22Rv1 (cell line): ENCODE measurements around the gene CHD1.

Source experiments
- H3K27ac ChIP-seq: fragments of 450-650 bp; 2 replicates; pipeline ENCODE4 v1.5.1; 2017
- CTCF ChIP-seq: fragments of 450-650 bp; IDR thresholded peaks from 2 replicates; pipeline ENCODE4 v1.5.1; 2017; ENCODE audit warnings: mild to moderate bottlenecking
- ZFX ChIP-seq: fragments of 450-650 bp; IDR thresholded peaks from 2 replicates; pipeline ENCODE4 v1.6.1; 2017; ENCODE audit warnings: antibody characterized with exemption, borderline replicate concordance

The CHD1 gene

GRCh38 chr5:98928873-98929709, at the start of gene CHD1:
Gene CHD1, minus strand, starts transcription at chr5:98929007. Its CDS starts 2,621 bp downstream, at chr5:98926386.
- TF ChIP-seq ZFX = no peak
- TF ChIP-seq CTCF = no peak
- peak within 1 kb of the TSS; percentile 98 for H3K27ac ChIP-seq

DNA sequence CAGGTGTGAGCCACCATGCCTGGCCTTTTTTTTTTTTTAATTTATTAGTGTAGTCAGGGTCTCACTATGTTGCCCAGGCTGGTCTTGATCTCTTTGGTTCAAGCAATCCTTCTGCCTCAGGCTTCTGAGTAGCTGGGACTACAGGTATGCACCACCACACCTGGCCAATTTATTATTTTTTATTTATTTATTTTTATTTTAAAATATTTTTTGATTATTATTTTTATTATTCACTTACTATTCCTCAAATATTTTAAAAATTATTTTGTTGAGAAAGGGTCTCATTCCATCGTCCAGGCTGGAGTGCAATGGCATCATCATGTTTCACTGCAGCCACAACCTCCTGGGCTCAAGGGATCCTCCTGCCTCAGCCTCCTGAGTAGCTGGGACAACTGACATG, 49.7 kb upstream of the CHD1 start:
- no peak overlapping the region for H3K27ac ChIP-seq
- TF ChIP-seq ZFX = no peak
- no peak for TF ChIP-seq CTCF

DNA sequence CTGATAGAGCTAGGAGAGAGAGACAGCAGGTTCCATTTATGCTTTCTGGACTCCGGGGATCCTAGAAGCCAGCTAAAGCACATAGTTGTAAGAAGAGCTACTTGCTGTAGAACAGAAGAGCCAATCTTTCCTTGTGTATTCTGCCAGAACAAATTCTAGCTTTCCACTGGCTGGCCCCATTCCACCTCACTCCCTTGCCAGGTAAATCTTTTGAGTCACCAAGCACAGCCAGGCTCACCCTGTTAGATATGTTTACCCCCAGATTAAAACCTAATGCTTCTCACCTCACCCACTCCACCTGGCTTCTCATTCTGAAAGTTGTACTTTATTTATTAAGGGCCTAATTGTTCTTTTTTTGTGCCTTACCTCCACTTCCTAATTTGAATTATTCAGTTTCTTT, 48.9 kb upstream of the CHD1 start:
- no peak overlapping the region for H3K27ac ChIP-seq

DNA sequence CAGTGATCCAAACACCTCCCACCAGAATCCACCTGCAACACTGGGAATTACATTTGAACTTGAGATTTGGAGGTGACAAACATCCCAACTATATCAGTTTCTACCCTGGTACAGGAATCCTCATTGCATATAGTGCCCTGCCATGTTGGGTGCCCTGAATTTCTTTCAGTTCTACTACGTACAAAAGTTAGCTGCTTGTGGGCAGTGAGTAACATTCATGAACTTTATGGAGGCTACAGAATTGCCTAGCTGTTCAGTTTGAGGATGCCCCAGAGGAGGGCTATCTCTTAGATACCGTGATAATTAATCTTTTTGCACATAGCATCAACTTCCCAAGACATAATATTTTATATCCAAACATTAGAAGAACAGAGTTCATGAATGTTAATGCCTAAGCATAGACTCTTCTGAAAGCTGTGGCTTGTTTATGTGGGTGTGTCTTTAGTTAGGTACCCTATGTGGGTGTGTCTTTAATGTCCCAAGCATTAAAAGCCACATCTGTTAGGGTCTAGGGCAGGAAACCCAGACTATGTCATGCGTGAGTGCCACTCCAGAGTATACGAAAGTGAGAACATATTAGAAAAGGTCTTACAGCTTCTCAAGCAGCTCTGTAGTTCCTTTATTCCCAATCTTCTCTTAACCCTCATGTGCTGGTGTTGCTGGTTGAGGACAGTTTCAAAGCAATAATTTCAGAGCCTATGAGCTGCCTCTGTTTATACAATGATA, 47.0 kb upstream of the CHD1 start:
- no peak overlapping the region for H3K27ac ChIP-seq
- TF ChIP-seq ZFX (no peak), CTCF (no peak)

More for the DNA sequence above, 48.9 kb upstream of the CHD1 start:
- no peak for TF ChIP-seq ZFX
- no peak for TF ChIP-seq CTCF

GRCh38 chr5:98975223-98975622, 46.4 kb upstream of the CHD1 start:
- no peak overlapping the region for H3K27ac ChIP-seq
- TF ChIP-seq CTCF (no peak), ZFX (no peak)

- no peak overlapping the region for H3K27ac ChIP-seq
- TF ChIP-seq ZFX (no peak), CTCF (no peak)
These were observed 40.6 kb upstream of the CHD1 start for GRCh38 chr5:98969400-98969799.

DNA sequence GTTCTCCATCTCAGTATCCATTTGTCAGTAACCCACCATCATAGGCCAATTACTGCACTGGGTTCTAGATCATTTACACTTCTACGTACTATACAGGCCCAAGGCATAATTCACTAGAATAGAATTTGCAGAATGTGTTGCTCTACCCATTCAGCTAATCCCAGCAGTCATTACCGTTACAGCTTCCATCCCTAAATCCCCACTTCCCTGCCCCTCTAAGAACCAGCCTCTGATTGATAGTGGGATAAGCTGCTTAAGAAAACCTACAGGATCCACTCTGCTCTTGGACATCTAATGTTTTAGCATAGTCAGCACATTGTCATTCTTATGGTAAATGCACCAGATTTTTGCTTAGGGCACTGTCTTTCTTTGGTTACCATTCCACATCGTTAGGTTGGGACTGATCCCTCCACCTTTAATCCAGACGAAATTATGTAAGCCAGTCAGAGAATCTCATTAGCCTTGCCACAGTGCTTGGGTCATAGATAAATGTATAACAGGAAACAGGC, 39.3 kb upstream of the CHD1 start:
- H3K27ac ChIP-seq = no peak overlapping the region
- TF ChIP-seq ZFX (no peak), CTCF (no peak)
